ENCODE data around the gene GDF3. TPM values are rescaled to one million over a fixed set of nuclear protein-coding genes. Genes with fewer than 3 reads are reported as not detected.

The GDF3 gene
- total and polyA plus RNA-seq, 9 of the 15 experiments (the other 6 are each of a cell fraction or from before 2014, with no cell fraction given) = not detected

DNA sequence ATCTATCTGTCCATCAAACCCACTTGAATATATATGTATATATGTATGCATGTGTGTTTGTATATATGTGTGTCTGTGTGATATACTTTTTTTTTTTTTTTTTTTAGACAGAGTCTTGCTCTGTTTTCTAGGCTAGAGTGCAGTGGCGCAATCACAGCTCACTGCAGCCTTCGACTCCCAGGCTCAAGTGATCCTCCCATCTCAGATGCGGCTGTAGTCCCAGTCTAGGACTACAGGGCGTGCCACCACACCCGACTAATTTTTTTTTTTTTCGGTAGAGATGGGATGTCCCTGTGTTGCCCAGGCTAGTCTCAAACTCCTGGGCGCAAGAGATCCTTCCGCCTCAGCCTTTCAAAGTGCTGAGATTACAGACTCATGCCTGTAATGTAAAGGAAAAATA lies 16.8 kb downstream of the GDF3 start:
- Histone ChIP-seq H3K79me2 (ENCODE audit: control insufficient read depth, insufficient read depth, low read length) (no peaks in the 10 kb centered on the region), H4K20me1 (replicated peaks; ENCODE audit: control insufficient read depth, insufficient read depth, low read length) (no peaks in the 10 kb centered on the region), H3K27ac (ENCODE audit: extremely low read depth, low read depth, low read length) (no peak overlapping the region), H3K27me3 (ENCODE audit: control insufficient read depth in 2 of 2, insufficient read depth in 2 of 2, low read length in 2 of 2) (peaks cover 0 to 4% of the 10 kb centered on the region in 2 experiments; a peak in 1 of 5 replicates), H3K4me1 (replicated peaks in 1 of 2; ENCODE audit: control insufficient read depth in 2 of 2, insufficient read depth in 2 of 2, low read length in 2 of 2) (no peaks in the 10 kb centered on the region; a peak in 1 of 5 replicates), H3K9me3 (replicated peaks; ENCODE audit: control insufficient read depth, insufficient read depth, low read depth, low read length) (no peaks in the 10 kb centered on the region), H3K36me3 (ENCODE audit: control insufficient read depth, insufficient read depth, low read length) (no peaks in the 10 kb centered on the region), H3K4me2 (ENCODE audit: insufficient read depth, low read length) (no peak overlapping the region), H3K9ac (ENCODE audit: insufficient read depth in 1 of 2, low read depth in 2 of 2, low read length in 2 of 2) (no peak overlapping the region), H3K4me3 (no peak overlapping the region), H2AFZ (ENCODE audit: low read depth, low read length) (no peak overlapping the region), H3K9me1 (ENCODE audit: control insufficient read depth, insufficient read depth, low read length) (no peaks in the 10 kb centered on the region)
- CTCF ChIA-PET (ENCODE audit: low intra/inter-chr PET ratio) = no interaction called here
- WGBS (ENCODE audit: insufficient coverage, low coverage, missing lambda C conversion rate) = 28% methylated on average over 6 of the region's 8 CpGs
- intact Hi-C loops (cut with micrococcal nuclease) (no loop called here), in situ Hi-C loops (cut with MboI) (no loop called here)
- FAIRE-seq = no peak
- no peak for DNase-seq (ENCODE audit: extremely low read depth in 1 of 4, low spot score in 3 of 4)
- POLR2A ChIA-PET = no interaction called here
- TF ChIP-seq ZNF133 (CRISPR knock-in tag; IDR thresholded peaks at IDR 0.05) = no peak
- TF ChIP-seq ZNF76 (CRISPR knock-in tag; IDR thresholded peaks at IDR 0.05; ENCODE audit: borderline replicate concordance) = no peak
- TF ChIP-seq POLR2B (IDR thresholded peaks at IDR 0.05; ENCODE audit: low read depth, partially characterized antibody) = no peak
- TF ChIP-seq, protein P1, sequence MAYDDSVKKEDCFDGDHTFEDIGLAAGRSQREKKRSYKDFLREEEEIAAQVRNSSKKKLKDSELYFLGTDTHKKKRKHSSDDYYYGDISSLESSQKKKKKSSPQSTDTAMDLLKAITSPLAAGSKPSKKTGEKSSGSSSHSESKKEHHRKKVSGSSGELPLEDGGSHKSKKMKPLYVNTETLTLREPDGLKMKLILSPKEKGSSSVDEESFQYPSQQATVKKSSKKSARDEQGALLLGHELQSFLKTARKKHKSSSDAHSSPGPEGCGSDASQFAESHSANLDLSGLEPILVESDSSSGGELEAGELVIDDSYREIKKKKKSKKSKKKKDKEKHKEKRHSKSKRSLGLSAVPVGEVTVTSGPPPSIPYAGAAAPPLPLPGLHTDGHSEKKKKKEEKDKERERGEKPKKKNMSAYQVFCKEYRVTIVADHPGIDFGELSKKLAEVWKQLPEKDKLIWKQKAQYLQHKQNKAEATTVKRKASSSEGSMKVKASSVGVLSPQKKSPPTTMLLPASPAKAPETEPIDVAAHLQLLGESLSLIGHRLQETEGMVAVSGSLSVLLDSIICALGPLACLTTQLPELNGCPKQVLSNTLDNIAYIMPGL (CRISPR knock-in tag; IDR thresholded peaks at IDR 0.05) = no peak
- no peak for TF ChIP-seq MTA1 (IDR thresholded peaks at IDR 0.05; ENCODE audit: borderline replicate concordance)
- TF ChIP-seq, protein P2, sequence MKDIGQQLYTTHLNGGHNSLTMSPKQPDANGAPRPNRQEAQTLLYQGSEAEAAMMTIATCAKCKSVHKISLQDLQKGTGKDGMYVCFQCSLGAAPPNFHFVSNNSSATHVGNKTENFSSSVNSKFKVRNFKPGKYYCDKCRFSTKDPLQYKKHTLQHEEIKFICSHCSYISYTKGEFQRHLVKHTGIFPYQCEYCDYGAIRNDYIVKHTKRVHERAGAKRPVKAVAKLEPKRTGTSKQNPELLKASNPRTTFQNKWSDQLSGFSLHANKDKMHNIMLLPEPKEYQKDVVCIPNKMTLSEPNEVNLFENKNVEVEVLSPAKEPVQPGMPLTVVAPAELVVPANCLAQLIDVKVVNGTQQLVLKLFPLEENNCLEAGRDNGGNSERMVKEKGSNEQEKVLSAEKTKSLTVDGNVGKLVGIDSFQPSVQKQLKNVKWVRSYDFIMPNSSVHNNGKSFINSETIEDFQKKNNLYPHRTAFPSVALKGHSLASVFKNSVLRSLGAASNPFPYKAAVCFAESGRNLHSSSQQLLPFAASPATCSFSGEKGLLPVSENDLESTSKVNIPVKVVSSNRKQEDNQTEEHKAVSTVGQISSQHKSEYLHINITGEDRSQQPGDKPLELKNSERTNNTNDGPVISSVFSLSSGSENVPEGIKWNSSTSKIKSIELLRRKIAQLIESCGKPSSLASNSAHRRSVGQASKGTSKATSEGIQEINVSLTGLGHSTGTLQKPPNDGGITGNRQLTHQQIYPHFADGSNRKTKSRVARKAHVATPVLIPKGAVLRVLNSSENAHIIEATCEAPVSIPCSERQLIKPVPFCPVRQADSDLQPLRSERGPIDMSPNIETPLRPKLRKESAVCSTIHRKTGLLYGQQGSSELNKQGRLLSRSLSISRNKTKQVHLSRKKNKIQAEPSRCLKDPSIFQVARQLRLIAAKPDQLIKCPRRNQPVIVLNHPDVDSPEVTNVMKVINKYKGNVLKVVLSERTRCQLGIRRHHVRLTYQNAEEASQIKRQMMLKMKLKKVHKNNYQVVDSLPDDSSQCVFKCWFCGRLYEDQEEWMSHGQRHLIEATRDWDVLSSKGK (CRISPR knock-in tag; IDR thresholded peaks at IDR 0.05) = no peak
- TF ChIP-seq PHF21A (IDR thresholded peaks at IDR 0.05; ENCODE audit: borderline replicate concordance, low read depth) = no peak
- TF ChIP-seq NBN (IDR thresholded peaks at IDR 0.05; ENCODE audit: low read depth) = no peak
- TF ChIP-seq, protein P3, sequence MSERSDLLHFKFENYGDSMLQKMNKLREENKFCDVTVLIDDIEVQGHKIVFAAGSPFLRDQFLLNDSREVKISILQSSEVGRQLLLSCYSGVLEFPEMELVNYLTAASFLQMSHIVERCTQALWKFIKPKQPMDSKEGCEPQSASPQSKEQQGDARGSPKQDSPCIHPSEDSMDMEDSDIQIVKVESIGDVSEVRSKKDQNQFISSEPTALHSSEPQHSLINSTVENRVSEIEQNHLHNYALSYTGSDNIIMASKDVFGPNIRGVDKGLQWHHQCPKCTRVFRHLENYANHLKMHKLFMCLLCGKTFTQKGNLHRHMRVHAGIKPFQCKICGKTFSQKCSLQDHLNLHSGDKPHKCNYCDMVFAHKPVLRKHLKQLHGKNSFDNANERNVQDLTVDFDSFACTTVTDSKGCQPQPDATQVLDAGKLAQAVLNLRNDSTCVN (CRISPR knock-in tag; IDR thresholded peaks at IDR 0.05) = no peak
- TF ChIP-seq ZSCAN32 (CRISPR knock-in tag; IDR thresholded peaks at IDR 0.05) = no peak
- no peak for TF ChIP-seq CTBP1 (IDR thresholded peaks at IDR 0.05; ENCODE audit: borderline replicate concordance)
- no peak for TF ChIP-seq ESRRB (CRISPR knock-in tag; IDR thresholded peaks at IDR 0.05; ENCODE audit: borderline replicate concordance)
- TF ChIP-seq SPI1 (IDR thresholded peaks at IDR 0.05; ENCODE audit: borderline replicate concordance, low read depth, low read length) = no peak
- no peak for TF ChIP-seq BMI1 (IDR thresholded peaks at IDR 0.05; ENCODE audit: low read length)
- TF ChIP-seq ZFP36 (IDR thresholded peaks at IDR 0.05; ENCODE audit: low read depth, low read length, partially characterized antibody) = no peak
- TF ChIP-seq SNIP1 (IDR thresholded peaks at IDR 0.05; ENCODE audit: low read depth) = no peak
- TF ChIP-seq ZNF24 (IDR thresholded peaks at IDR 0.05) = no peak
- TF ChIP-seq PHTF2 (CRISPR knock-in tag; IDR thresholded peaks at IDR 0.05) = no peak
- TF ChIP-seq CXXC5 (CRISPR knock-in tag; IDR thresholded peaks at IDR 0.05) = no peak
- ATAC-seq = no peak
- BruUV-seq (replicated peaks) = no TSS peak
